Glomerular visceral epithelial cell (primary cell): Measurements from ENCODE around the gene GSN.
A peak's percentile ranks its signal among the peaks of the same experiment; 100 is the strongest.

ENCODE experiments used
- DNase-seq: peaks from one replicate; pipeline ENCODE4 v3.0.0-alpha.2; 2016; ENCODE audit errors: extremely low spot score

Gene GSN

DNA sequence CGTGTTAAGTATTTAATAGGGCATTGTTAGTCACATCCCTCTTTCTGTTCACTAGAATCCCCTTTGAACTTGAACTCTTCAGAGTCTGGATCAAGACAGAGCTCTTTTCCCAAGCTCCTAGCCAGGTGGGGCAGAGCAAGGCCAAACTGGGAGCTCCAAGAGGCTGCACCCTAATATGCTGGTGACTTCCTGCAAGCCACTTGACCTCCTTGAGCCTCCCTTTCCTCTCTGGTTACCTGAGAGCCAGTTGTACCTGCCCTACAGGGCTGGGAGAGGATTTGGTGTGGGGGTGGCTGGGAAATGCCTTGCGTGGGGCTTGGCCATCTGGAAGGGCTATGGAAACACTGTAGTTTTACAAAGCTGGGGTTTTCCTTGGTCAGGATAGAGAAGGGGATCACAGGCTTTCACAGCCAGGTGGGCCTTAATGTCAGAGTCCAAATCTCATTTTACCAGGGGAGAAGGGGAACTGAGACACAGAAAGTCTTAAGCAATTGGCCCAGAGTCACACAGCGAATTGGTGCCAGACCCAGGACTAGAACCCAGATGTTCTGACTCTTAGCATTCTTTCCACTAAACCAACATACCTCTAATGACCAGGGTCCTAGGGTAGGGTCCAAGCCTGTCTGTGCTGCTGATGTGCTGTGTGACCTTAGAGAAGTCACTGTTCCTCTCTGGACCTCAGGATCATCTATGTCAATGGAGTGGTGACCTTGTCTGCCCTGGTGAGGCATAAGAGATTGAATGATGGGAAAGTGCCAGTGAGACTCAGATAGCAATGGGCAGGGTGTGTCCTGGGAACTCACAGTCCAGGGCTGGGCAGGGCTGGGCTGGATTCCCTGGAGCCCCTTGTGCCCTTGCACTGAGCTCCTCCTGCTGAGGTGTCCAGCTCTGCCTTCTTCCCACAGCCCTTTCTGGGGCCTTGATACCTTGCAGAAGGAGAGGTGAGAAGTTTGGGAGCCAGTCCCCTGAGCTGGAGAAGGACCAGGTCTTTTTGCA lies 35.8 kb downstream of the GSN start:
- DNase-seq = no peak

DNA sequence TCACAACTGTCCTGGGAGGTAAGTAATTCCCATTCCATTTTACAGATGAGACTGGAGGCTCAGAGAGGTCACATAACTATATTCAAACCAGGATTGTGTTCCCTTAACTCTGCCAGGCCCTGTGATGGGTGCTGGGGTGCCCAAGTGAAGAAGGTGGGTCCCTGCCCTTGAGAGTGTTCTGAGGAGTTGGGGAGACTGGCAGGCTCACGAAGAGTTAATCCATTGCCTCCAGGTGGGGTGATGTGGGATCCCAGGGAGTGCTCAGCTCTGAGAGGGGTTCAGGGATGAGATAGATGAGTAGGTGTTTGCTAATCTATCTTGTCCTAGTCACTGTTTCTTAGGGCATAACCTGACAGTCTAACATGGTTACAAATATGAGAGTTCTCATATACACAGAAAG lies 36.7 kb downstream of the GSN start:
- DNase-seq = no peak

DNA sequence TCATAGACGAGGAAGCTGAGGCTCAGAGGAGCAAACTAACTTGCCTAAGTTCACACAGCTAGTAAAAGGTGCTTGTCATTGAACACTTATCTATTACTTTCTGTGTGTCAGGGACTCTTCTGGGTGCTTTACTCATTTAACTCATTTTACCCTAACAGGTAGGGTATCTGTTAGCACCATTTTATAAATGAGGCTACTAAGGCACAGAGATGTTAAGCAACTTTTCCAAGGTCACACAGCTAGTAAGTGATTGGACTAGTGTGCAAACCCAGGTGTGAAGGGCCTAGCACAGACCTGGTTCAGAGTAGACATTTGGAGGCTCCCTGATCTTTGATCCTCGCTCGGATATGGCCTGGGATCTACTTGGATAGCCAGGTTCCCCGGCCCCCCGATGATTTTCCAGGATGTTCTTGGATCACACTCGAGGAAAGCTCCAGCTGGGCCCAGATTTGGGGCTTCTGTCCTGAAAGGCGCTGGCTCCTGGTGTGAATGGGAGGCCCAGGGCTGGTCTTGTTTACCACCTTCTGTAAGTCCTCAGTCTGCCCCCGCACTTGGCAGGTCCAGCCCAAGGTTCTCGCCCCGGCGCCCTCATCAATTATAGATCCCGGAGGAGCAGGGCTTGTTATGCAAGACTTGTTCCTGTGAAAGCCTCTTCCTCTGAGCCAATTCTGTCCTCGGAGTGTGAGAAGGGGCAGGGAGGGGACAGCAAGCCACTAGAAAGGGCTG lies 37.5 kb downstream of the GSN start:
- no peak for DNase-seq

DNA sequence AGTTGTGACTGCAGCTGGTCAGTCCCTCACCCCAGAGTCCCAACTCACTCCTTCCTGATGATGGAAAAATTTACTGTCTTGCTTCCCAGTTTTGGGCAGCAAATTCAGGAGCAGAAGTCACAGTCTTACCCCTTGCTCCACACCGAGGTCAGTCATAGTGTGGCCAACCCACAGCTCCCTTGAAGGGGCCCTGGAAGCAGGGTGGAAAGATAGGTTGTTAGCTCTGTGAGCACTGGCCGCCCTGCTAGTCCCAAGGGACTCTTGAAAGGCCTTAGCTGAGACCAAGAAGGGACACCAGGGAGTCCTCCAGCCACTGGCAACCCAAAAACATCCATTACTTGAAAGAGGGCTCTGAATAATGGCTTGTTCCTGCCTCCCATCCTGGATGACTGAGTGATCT lies 40.0 kb downstream of the GSN start:
- no peak for DNase-seq

DNA sequence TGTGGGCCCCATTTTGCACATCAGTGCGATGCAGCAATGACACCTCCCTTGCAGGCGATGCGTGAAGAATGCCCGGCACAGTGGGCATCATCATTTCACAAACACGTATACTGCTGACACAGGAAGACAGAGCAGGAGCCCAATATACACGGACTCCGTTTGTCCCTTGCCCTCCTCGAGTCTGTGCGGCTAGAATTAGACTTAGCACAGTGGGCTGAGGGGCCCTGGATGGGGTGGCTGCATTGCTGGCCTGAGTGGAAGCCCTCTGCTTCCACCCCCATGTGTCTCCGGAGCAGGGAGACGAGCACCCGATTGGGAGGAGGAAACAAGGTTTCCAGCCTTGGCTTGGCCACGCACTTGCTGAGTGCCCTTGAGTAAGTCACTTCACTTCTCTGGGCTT lies 40.8 kb downstream of the GSN start:
- DNase-seq = no peak

DNA sequence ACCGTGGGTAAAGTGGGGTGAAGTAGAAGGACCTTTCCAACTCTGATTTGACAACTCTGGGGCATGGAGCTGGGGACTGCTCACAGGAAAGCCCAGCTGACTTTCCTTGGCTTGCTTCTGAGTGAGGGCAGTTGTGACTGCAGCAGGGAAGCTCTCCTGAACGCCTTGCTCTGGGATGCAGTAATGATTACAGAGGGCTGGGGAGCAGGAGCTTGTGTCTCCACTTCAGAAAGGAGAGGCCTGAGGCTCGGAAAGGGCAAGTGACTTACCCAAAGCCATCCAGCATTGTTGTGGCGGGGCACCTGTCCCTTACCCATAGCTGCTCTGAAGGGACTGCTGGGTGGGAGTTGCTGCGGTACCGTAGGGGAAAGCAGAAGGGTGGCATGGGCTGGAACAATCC lies 41.2 kb downstream of the GSN start:
- DNase-seq = no peak

DNA sequence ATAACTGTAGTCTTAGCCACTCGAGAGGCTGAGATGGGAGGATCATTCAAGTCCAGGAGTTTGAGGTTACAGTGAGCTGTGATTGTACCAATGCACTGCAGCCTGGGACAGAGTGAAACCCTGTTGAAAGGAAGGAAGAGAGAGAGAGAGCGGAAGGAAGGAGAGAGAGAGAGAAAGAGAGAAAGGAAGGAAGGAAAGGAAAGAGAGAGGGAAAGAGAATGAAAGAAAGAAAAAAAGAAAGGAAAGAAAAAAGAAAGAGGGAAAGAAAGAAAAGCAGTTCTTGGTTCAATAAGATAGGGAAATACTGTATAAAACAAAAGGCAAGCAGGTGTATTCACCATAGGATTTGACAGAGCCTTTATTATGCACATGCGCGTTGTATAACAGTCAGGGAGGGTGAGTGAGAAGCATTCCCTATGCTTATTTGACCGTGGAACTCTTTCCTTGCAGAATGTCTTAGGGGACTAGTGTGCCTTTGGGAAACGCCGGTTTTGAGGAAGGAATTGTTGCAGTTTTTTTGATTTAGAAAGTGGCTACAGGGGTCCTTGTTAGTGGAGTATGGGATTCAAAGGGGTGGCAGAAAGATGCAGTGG lies 42.0 kb downstream of the GSN start:
- DNase-seq = no peak

DNA sequence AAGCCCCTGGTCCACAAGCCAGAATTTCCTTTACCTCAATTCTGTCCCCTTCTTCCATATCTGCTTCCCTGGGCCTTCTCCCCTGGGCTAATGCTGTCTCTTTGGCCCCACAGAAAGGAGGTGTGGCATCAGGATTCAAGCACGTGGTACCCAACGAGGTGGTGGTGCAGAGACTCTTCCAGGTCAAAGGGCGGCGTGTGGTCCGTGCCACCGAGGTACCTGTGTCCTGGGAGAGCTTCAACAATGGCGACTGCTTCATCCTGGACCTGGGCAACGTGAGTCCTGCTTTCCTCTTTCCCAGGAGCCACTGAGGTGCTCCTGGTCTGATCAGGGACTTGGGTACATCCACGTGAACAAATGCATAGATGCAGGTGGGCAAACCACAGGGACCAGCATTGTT lies 42.6 kb downstream of the GSN start:
- no peak for DNase-seq

DNA sequence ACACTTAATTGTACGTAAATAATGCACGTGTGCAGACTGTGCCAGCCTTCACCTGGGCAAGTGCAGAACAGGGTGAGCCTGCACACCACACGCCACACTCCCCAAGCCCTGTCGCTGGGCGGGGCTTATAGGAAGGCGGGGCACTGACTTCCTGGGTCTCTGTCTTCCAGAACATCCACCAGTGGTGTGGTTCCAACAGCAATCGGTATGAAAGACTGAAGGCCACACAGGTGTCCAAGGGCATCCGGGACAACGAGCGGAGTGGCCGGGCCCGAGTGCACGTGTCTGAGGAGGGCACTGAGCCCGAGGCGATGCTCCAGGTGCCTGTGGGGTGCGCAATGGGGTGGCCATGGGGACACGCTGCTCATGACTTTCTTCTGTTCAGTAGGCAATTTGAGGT lies 44.2 kb downstream of the GSN start:
- DNase-seq = no peak

DNA sequence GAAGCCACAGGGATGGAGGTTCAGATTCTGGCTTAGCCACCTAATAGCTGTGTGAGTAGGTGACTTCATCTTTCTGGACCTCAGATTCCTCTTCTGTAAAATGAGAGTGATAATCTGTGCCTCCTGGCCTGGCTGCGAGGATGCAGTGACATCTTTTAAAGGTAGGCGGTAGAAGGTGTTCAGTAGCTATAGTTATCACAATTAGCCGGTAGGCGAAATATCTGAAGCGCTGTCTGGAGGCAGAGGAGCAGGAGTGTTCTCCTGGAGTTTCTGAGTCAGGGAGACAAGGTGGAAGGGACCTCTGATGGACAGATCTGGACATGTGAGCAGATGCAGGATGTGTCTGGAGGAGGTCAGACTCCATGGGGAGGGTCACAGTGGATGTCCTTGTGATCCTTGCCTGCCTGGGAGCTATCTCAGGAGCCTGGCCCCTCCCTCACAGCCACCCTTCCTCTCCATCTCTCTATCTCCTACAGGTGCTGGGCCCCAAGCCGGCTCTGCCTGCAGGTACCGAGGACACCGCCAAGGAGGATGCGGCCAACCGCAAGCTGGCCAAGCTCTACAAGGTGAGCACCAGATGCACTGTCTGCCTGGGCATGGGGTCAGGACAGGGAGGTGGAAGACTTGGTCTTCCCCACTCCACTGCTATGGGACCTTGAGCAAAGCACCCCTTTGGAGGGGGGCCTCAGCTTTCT lies 45.6 kb downstream of the GSN start:
- DNase-seq = no peak

DNA sequence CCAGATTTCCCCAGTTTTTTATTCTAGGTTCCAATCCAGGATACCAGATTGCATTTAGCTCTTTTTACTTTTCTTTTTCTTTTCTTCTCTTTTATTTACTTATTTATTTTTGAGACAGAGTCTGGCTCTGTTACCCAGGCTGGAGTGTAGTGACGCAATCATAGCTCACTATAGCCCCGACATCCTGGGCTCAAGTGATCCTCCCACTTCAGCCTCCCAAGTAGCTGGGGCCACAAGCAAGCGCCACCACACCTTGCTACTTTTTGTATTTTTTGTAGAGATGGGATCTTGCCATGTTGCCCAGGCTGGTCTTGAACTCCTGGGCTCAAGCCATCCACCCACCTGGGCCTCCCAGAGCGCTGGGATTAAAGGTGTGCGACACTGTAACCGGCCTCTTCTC lies 48.4 kb downstream of the GSN start:
- DNase-seq = no peak

DNA sequence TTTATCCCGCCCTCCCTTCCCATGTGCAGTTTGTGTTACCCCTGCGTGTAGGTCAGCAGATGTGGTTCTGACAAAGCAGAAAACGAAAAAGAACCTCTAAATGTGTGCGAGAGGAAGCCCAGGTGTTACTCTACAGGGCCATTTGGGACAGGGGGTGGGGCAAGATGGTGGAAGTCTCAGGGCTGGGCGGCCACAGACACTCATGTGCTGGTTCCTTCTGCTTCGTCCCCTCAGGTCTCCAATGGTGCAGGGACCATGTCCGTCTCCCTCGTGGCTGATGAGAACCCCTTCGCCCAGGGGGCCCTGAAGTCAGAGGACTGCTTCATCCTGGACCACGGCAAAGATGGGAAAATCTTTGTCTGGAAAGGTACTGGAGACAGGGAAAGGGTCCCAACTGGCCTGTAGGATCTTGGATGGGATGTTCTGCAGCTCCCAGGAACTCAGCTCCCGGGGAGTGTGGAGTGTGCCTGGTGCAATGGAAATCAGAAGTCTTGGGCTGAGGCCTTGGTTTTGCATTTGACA lies 49.0 kb downstream of the GSN start:
- DNase-seq = no peak

DNA sequence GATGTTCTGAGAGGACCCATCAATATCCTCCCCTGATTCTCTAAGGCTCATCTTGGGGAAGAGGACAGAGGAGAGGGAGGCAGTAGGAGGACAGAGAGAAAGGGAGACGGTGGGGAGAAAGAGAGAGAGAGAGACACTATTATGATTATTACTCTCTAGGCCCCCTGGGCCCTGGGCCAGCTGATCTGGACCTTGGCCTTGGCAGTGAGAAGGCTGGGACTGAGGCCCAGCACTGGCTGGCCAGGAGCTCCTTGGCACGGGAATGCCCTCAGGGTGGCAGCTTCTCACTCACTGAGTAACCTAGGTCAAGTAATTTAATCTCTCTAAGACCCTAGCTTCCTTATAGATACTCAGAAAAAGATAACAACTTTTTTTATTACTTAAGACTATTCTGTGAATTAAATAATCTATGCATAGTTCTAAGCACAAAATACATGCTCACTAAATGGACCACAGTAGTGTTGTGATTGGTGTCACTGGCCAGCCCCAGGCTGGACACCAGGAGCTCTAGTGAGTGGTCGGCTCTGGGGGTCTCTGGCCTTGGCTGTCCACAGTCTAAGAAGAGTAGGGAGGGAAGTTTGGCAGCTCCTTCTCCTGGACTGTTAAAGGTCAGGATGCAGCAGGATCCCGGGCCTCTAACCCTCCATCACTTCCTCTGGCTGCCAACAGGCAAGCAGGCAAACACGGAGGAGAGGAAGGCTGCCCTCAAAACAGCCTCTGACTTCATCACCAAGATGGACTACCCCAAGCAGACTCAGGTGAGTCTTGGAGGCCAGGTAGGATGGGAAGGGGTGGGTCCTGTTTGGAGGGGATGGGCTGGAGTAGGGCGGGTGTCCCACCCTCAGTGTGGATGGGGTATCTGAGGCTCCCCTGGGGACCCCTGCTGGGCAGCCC lies 50.0 kb downstream of the GSN start:
- no peak for DNase-seq

DNA sequence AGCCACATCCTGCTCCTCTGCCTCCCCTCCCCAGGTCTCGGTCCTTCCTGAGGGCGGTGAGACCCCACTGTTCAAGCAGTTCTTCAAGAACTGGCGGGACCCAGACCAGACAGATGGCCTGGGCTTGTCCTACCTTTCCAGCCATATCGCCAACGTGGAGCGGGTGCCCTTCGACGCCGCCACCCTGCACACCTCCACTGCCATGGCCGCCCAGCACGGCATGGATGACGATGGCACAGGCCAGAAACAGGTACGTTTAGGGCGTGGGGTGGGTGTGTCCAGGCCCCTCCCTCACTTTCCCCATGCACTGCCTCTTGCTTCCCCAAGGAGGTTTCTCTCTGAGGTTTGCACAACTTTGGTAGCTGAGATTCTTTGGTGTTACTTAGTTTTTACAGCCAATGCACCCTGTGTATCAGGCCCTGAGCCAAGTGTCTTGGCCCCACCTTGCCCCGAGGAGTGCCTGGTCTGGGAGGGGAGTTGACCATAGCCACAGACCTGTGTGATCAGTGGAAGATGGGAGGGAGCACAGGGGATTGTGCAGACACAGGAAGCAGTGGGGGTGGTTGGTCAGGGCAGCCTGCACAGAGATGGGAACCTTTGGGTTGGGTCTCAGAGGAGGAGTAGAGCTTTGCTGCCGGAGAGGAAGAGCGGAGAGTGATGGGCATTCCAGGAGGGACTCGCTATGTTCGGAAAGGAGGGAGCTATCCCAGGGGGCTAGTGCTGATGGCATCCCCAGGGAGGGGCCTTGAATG lies 50.8 kb downstream of the GSN start:
- DNase-seq = no peak

DNA sequence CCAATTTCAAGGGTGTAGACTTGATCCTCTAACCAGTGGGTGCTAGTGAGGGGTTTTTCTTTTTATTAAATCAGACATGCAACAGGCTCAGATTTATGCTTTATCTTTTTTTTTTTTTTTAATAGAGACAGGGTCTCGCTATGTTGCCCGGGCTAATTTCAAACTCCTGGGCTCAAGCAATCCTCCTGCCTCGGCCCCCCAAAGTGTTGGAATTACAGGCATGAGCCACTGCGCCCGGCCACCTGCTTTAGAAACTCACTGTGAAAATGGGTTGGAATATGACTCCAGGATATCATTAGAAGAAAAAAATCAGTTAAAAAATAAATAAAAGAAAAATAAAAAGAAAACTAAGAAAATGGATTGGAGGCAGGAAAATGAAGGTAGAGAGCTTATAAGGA lies 51.4 kb downstream of the GSN start:
- DNase-seq = no peak

DNA sequence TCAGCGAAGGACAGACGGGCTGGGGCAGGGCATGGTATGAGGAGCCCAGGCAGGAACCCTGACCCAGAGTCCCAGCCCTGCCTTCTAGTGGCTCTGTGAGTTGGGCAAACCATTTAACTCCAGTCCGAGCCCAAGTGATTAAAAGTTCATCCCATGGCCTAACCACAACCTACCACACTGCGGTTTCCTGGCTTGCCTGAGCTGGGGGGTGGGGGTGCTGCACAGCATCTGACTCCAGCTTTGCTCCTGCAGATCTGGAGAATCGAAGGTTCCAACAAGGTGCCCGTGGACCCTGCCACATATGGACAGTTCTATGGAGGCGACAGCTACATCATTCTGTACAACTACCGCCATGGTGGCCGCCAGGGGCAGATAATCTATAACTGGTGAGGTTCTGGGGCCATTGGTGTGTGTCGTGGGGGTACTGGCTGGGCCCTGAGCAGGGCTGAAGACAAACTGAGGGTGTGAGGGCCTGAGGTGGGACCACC lies 53.1 kb downstream of the GSN start:
- peak; percentile 71 for DNase-seq

DNA sequence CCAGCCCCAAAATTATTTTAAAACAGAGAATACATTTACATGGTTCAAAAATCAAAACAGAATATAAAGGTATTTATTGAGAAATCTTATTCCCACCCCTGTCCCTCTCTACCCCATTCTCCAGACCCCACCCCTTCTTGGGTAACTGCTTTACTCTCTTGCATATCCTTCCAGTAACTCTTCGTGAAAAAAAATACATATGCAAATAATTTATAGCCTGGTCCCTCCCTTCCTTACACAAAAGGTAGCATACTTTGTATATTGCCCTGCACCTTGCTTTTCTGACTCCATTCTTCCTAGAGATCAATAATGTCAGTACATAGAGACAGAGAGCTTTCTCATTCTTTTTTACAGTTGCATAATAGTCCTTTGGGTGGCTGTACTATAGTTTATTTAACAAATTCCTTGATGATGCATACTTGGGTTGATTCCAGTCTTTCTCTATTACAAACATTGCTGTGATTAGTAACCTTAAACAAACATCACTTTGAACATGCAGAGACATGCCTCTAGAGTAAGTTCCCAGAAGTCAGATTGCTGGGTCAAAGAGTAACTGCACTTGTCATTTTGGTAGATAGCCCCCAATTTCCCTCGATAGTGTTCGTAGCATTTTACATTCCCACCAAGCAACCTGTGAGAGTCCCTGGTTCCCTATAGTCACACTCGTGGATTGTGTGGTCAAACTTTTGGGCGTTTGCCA lies 54.2 kb downstream of the GSN start:
- peak; percentile 81 for DNase-seq

DNA sequence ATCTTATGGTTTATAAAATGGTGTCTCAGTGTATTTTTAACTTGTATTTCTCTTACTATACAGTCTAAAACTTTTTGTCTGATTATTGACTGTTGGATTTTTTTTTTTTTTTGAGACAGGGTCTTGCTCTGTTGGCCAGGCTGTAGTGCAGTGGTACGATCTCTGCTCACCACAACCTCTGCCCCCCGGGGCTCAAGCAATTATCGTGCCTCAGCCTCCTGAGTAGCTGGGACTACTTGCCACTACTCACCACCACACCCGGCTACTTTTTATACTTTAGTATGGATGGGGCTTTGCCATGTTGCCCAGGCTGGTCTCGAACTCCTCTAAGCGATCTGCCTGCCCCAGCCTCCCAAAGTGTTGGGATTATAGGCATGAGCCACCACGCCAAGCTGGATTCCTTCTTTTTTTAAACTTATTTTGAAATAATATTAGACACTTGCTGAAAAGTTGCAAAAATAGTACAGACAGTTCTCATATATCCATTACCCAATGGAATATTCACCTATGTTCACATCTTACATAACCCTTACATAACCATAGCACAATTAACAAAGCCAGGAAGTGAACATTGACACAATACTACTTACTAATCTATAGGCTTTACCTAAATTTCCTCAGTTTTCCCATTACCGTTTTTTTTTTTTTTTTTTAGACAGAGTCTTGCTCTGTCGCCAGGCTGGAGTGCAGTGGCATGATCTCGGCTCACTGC lies 54.9 kb downstream of the GSN start:
- no peak for DNase-seq
